Liver (tissue), 9 donors: Measurements from ENCODE around the gene EDEM2. TPM values are rescaled to one million over a fixed set of nuclear protein-coding genes. Genes with fewer than 3 reads are reported as not detected.

ENCODE experiments used
- DNase-seq: peaks from one replicate; pipeline ENCODE4 v3.0.0-alpha.2; 2017; ENCODE audit warnings: low spot score
- H3K27ac ChIP-seq, 2 donors: one replicate each; pipeline ENCODE4 v1.7.0; 2013; ENCODE audit warnings: inconsistent platforms in 2 of 2, low read length in 2 of 2, control low read depth in 1 of 2, low read depth in 1 of 2, mild to moderate bottlenecking in 1 of 2
- H3K27me3 ChIP-seq, 4 donors: one replicate each; pipeline versions ENCODE4 v1.6.1 to v1.7.0; 2013; ENCODE audit warnings: low read length in 3 of 4, inconsistent platforms in 1 of 4, mild to moderate bottlenecking in 1 of 4, moderate library complexity in 1 of 4; ENCODE audit not compliant: control insufficient read depth in 4 of 4, insufficient read depth in 4 of 4
- H3K36me3 ChIP-seq, 4 donors: one replicate each; pipeline versions ENCODE4 v1.6.1 to v1.7.0; 2013; ENCODE audit warnings: low read length in 3 of 4, mild to moderate bottlenecking in 3 of 4, low read depth in 1 of 4, moderate library complexity in 1 of 4; ENCODE audit not compliant: control insufficient read depth in 4 of 4, insufficient read depth in 3 of 4
- H3K4me1 ChIP-seq, 4 donors: one replicate each; pipeline versions ENCODE4 v1.6.1 to v1.7.0; 2013; ENCODE audit warnings: low read length in 3 of 4, mild to moderate bottlenecking in 3 of 4, moderate library complexity in 1 of 4; ENCODE audit not compliant: control insufficient read depth in 4 of 4, insufficient read depth in 4 of 4
- H3K4me3 ChIP-seq, 3 donors: one replicate each; pipeline versions ENCODE4 v1.6.1 to v1.7.0; 2013; ENCODE audit warnings: low read length in 3 of 3, control low read depth in 1 of 3, low read depth in 1 of 3, mild to moderate bottlenecking in 1 of 3
- H3K9ac ChIP-seq, 2 donors: one replicate each; pipeline ENCODE4 v1.7.0; 2013; ENCODE audit warnings: low read length in 2 of 2, mild to moderate bottlenecking in 2 of 2, moderate library complexity in 2 of 2, control low read depth in 1 of 2, low read depth in 1 of 2
- H3K9me3 ChIP-seq, 4 donors: one replicate each; pipeline versions ENCODE4 v1.6.1 to v1.7.0; 2013; ENCODE audit warnings: low read length in 3 of 4; ENCODE audit not compliant: control insufficient read depth in 4 of 4
- FOXA1 ChIP-seq: IDR thresholded peaks from 2 replicates; pipeline ENCODE4 v1.6.1; 2016; ENCODE audit warnings: antibody characterized with exemption
- FOXA2 ChIP-seq: IDR thresholded peaks from 2 replicates; pipeline ENCODE4 v1.6.1; 2016; ENCODE audit warnings: antibody characterized with exemption
- GABPA ChIP-seq, 2 donors: IDR thresholded peaks in 1 of 2; conservative IDR thresholded peaks in 1 of 2; 2 replicates each; pipeline ENCODE4 v1.6.1; 2016; ENCODE audit warnings: antibody characterized with exemption in 2 of 2, mild to moderate bottlenecking in 1 of 2, moderate library complexity in 1 of 2
- HNF4A ChIP-seq, 2 donors: conservative IDR thresholded peaks; 2 replicates each; pipeline ENCODE4 v1.6.1; 2016; ENCODE audit warnings: antibody characterized with exemption in 2 of 2, mild to moderate bottlenecking in 2 of 2
- NR2F2 ChIP-seq: IDR thresholded peaks from 2 replicates; pipeline ENCODE4 v1.6.1; 2016; ENCODE audit warnings: antibody characterized with exemption
- RAD21 ChIP-seq, 2 donors: IDR thresholded peaks; 2 replicates each; pipeline ENCODE4 v1.6.1; 2016; ENCODE audit warnings: antibody characterized with exemption in 2 of 2, mild to moderate bottlenecking in 2 of 2
- SP1 ChIP-seq: IDR thresholded peaks from 2 replicates; pipeline ENCODE4 v1.6.1; 2018; ENCODE audit warnings: antibody characterized with exemption, mild to moderate bottlenecking
- TAF1 ChIP-seq: conservative IDR thresholded peaks from 2 replicates; pipeline ENCODE4 v1.6.1; 2016; ENCODE audit warnings: antibody characterized with exemption, mild to moderate bottlenecking
- YY1 ChIP-seq: IDR thresholded peaks from 2 replicates; pipeline ENCODE4 v1.6.1; 2016; ENCODE audit warnings: antibody characterized with exemption, mild to moderate bottlenecking
- WGBS: extraction: QIAGEN DNeasy Blood & Tissue Kit; methylation state at CpG from one replicate; pipeline ENCODE4 v1.1.7; 2013; 5-methylcytosine and 5-hydroxymethylcytosine counted together
- polyA plus RNA-seq, 2 donors: library from polyadenylated mRNA; stranded (reverse) in 1 of 2; unstranded in 1 of 2; fragments of 200-250 nt in 1 of 2; fragments of >200 nt in 1 of 2; fragmentation: Nextera tagmentation in 1 of 2; extraction: Ambion mirVana in 1 of 2; gene quantifications; one replicate each; pipeline versions ENCODE4 v1.2.1 to v1.2.3, GENCODE V29; 2013 to 2015
- total RNA-seq, 2 donors: library from RNA; depleted of rRNA; stranded (reverse); fragments of >200 nt; gene quantifications; one replicate each; pipeline ENCODE4 v1.2.3, GENCODE V29; 2014
- TF ChIP-seq, protein P1 (sequence below): fragments of 150-350 bp; IDR thresholded peaks from 2 replicates; pipeline ENCODE4 v1.5.1; 2017; ENCODE audit warnings: improper control_type of control experiment, low read depth, low read length; ENCODE audit not compliant: missing input control
- TF ChIP-seq, protein P2 (sequence below): IDR thresholded peaks from 2 replicates; pipeline ENCODE4 v1.6.1; 2016; ENCODE audit warnings: antibody characterized with exemption
- TF ChIP-seq, protein P3 (sequence below): IDR thresholded peaks from 2 replicates; pipeline ENCODE4 v1.6.1; 2016; ENCODE audit warnings: antibody characterized with exemption
- TF ChIP-seq, protein P4 (sequence below): IDR thresholded peaks from 2 replicates; pipeline ENCODE4 v1.6.1; 2016; ENCODE audit warnings: antibody characterized with exemption, mild to moderate bottlenecking
- donor health status: healthy.
- donor health status: healthy.
- donor health status: healthy.
- donor health status: healthy.
- donor health status: healthy.

EDEM2 gene
- total and polyA plus RNA-seq, 4 donors: 15.5 to 32.5 (median 22.2) TPM

DNA sequence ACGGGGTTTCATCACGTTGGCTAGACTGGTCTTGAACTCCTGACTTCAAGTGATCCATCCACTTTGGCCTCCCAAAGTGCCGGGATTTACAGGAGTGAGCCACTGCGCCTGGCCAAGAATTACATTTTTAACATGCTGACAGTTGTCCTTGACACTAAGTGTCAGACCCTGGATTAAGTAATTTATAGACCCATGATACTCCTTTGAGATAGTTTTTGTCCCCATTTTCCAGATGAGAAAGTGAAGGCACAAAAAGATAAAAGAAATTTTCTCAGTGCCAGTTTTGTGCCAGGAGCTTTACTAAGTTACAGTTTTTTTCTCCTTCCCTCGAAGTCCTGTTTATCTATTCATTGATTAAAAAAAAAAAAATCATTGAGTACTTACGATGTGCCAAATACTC, 9.8 kb upstream of the EDEM2 start (continued):
- TF ChIP-seq YY1: no peak
- no peak for TF ChIP-seq HNF4A (conservative IDR thresholded peaks at IDR 0.05)
- TF ChIP-seq, protein P1, sequence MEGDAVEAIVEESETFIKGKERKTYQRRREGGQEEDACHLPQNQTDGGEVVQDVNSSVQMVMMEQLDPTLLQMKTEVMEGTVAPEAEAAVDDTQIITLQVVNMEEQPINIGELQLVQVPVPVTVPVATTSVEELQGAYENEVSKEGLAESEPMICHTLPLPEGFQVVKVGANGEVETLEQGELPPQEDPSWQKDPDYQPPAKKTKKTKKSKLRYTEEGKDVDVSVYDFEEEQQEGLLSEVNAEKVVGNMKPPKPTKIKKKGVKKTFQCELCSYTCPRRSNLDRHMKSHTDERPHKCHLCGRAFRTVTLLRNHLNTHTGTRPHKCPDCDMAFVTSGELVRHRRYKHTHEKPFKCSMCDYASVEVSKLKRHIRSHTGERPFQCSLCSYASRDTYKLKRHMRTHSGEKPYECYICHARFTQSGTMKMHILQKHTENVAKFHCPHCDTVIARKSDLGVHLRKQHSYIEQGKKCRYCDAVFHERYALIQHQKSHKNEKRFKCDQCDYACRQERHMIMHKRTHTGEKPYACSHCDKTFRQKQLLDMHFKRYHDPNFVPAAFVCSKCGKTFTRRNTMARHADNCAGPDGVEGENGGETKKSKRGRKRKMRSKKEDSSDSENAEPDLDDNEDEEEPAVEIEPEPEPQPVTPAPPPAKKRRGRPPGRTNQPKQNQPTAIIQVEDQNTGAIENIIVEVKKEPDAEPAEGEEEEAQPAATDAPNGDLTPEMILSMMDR: no peak

DNA sequence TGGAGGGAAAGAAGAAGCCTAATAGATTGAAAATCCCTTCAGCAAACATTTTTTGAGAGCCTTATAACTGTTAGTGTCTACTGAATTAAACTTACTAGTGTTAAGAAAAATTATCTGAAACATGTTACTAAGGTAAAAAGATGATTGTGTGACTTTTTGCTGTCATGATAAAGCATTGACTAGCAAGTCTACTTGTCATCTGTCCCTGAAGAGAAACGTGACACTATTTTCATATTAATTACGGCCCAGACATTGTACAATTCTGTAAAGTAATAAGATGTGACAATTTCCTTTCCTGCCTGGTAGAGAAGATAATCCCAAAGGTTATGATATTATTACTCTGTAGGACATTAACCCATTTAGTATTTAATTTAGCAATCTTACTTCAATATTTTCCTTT, 8.8 kb upstream of the EDEM2 start:
- TF ChIP-seq, protein P2, sequence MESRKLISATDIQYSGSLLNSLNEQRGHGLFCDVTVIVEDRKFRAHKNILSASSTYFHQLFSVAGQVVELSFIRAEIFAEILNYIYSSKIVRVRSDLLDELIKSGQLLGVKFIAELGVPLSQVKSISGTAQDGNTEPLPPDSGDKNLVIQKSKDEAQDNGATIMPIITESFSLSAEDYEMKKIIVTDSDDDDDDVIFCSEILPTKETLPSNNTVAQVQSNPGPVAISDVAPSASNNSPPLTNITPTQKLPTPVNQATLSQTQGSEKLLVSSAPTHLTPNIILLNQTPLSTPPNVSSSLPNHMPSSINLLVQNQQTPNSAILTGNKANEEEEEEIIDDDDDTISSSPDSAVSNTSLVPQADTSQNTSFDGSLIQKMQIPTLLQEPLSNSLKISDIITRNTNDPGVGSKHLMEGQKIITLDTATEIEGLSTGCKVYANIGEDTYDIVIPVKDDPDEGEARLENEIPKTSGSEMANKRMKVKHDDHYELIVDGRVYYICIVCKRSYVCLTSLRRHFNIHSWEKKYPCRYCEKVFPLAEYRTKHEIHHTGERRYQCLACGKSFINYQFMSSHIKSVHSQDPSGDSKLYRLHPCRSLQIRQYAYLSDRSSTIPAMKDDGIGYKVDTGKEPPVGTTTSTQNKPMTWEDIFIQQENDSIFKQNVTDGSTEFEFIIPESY: no peak
- TF ChIP-seq, protein P1: no peak
- TF ChIP-seq TAF1 (no peak), FOXA2 (no peak), SP1 (no peak), RAD21 (IDR thresholded peaks at IDR 0.05) (no peak), NR2F2 (no peak), FOXA1 (no peak), HNF4A (conservative IDR thresholded peaks at IDR 0.05) (no peak), GABPA (IDR thresholded peaks at IDR 0.05 in 1 of 2, conservative IDR thresholded peaks at IDR 0.05 in 1 of 2) (no peak)
- TF ChIP-seq, protein P3, sequence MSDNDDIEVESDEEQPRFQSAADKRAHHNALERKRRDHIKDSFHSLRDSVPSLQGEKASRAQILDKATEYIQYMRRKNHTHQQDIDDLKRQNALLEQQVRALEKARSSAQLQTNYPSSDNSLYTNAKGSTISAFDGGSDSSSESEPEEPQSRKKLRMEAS: no peak
- TF ChIP-seq, protein P4, sequence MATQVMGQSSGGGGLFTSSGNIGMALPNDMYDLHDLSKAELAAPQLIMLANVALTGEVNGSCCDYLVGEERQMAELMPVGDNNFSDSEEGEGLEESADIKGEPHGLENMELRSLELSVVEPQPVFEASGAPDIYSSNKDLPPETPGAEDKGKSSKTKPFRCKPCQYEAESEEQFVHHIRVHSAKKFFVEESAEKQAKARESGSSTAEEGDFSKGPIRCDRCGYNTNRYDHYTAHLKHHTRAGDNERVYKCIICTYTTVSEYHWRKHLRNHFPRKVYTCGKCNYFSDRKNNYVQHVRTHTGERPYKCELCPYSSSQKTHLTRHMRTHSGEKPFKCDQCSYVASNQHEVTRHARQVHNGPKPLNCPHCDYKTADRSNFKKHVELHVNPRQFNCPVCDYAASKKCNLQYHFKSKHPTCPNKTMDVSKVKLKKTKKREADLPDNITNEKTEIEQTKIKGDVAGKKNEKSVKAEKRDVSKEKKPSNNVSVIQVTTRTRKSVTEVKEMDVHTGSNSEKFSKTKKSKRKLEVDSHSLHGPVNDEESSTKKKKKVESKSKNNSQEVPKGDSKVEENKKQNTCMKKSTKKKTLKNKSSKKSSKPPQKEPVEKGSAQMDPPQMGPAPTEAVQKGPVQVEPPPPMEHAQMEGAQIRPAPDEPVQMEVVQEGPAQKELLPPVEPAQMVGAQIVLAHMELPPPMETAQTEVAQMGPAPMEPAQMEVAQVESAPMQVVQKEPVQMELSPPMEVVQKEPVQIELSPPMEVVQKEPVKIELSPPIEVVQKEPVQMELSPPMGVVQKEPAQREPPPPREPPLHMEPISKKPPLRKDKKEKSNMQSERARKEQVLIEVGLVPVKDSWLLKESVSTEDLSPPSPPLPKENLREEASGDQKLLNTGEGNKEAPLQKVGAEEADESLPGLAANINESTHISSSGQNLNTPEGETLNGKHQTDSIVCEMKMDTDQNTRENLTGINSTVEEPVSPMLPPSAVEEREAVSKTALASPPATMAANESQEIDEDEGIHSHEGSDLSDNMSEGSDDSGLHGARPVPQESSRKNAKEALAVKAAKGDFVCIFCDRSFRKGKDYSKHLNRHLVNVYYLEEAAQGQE: no peak
- 83% methylated on average over 2 of the region's 2 CpGs for WGBS
- H3K4me3 ChIP-seq: no peak overlapping the region
- H3K27me3 ChIP-seq: no peaks in the 10 kb centered on the region
- no peak overlapping the region for H3K27ac ChIP-seq
- DNase-seq: no peak
- no peak overlapping the region for H3K9ac ChIP-seq
- no peaks in the 10 kb centered on the region for H3K9me3 ChIP-seq
- H3K4me1 ChIP-seq: peaks cover 0 to 7% (median 3%) of the 10 kb centered on the region in 4 donors
- no peaks in the 10 kb centered on the region for H3K36me3 ChIP-seq
